Naive thymus-derived CD4-positive, alpha-beta T cell (primary cell): ENCODE measurements around the gene LYRM7. TPM values are rescaled to one million over a fixed set of nuclear protein-coding genes. Genes with fewer than 3 reads are reported as not detected.

Source experiments
- polyA plus RNA-seq, 2 donors: library from polyadenylated mRNA; unstranded; fragments of 300-500 nt; fragmentation: Illumina TruSeq; gene quantifications; one replicate each; pipeline ENCODE4 v1.2.3, GENCODE V29; 2021
- total RNA-seq, 6 experiments: library from RNA in 5 of 6; stranded (reverse) in 5 of 6; gene quantifications; 1 replicate in 5 of 6; 2 replicates in 1 of 6; pipeline ENCODE4 v1.2.3 and lab custom pipeline; 2021 to 2026

Gene LYRM7
- total and polyA plus RNA-seq, 7 experiments from 2014 or later: 3.6 to 18.8 (median 11.8) TPM

Other genes starting within 250 kb of the LYRM7 start
- gene HINT1, start 5.7 kb upstream of the LYRM7 start, total RNA-seq: 100 to 1,000 TPM; 172 to 319 (median 233) TPM
- gene HINT1, start 5.7 kb upstream of the LYRM7 start, polyA plus RNA-seq: 100 to 1,000 TPM; 336 to 376 TPM
- 100 to 1,000 TPM; 143 to 265 (median 215) TPM for gene CDC42SE2, start 93.1 kb downstream of the LYRM7 start, total RNA-seq
- 100 to 1,000 TPM; 348 to 482 TPM for gene CDC42SE2, start 93.1 kb downstream of the LYRM7 start, polyA plus RNA-seq